Activated T-cell treated with anti-CD3 and anti-CD28 coated beads for 48 hours (primary cell): ENCODE results near the gene STX11.
"Not testable (repeated sequence)": the region's sequence is repeated elsewhere in the genome, so short reads cannot be mapped to it uniquely, and the experiment has no call there.

Experiments
- DNase-seq: peaks from one replicate; pipeline ENCODE4 v3.0.0-alpha.2; 2020; ENCODE audit warnings: low read depth

STX11 gene

DNA sequence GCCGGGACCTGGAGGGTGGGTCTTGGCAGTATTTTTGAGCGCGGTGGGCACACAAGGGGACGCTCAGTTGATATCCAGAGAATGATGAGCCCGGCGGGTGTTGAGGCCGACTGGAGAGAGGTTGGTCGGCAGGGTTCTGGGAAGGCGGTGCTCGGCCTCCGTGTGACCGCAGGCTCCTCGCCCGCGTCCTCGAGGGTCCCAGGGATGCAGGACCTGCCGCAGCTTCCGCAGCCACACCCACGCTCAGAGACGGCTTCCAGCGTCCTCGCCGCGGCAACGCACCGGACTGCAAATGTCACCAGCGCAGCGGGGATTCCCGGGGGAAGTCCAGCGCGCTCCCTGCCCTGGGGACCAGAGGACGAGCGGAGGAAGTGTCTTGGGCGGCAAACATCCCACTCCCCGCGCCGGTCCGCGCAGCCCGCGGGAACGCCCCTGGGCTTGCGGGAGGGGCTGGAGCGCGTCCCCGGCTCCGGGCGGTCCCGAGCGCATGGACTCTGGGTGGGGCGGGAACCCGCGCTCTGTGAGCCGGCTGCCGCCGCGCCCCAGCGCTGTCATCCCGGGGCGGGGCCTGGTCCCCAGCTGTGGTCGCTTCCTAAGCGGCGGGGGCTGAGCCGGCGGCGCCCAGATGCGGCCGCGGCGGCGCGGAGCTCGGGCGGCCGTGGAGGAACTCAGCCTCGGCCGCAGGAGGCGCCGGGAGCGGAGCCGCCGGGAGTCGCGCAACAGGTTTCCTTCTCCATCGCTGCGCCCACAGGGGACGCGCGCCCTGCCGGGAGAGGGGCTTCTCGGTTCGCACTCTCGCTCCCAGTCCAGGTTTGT lies at the start of gene STX11:
STX11 (plus strand) TSS at position 624 of the 816 bp plus-strand sequence. CDS start 36,111 bp downstream, outside the sequence.
- DNase-seq: peak; percentile 80

DNA sequence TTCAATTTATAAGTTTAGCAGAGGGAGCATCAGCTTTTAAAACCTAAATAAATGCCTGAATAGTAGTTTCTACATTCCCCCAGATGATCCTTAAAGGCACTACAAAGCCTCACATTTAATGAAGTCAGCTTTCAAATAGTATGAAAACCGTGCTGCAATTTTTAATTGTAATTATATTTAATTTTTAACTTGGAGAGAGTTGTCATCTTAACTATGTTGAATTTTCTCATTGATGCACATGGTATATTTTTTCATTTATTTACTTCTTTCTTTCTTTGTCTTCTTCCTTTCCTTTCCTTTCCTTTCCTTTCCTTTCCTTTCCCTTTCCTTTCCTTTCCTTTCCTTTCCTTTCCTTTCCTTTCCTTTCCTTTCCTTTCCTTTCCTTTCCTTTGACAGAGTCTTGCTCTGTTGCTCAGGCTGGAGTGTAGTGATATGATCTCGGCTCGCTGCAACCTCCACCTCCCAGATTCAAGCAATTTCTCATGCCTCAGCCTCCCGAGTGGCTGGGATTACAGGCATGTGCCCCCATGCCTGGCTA lies 47.2 kb upstream of the STX11 start:
- no peak for DNase-seq

DNA sequence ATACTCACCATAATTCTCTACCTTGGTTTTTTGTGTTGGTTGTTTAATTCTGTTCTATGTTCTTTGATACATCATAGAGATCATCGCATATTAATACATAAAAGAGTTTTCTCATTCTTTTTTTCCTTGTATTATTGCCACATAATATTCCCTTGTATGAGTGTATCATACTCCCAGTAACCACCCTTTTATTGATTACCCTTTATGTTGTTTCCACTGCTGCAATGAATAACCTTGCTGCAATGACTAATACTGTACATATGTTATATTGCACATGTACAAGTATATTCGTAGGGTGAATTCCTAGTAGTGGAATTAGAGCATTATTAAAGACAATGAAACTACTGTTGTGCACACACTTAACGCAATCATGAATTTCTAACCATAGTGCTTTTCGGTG lies 45.8 kb upstream of the STX11 start:
- no peak for DNase-seq

DNA sequence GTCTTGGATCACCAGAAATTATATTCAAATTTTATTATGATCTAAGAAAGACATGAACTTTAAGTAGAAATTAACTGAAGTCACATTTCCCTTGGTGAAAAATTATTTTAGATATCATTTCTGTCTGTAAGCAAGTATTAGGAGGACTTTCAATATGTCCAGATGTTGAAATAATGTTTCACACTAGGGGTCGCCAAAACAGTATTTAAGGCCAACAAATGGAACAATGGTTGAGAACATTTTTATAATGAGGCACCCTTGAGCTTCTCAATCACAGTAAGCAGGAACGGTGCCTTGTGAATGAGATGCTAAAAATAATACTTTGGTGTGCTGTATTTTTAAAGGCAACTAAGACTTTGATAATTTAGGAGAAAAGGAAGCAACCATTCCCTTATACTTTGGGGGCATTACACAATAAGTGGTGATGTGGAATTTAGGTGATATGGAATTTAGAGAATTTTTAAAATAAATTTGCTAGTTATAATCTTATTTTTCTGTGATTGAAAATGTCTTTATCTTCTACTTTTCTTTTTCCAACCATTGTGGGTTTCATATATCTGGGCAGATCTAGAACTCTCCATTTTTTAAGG lies 45.3 kb upstream of the STX11 start:
- DNase-seq: no peak

DNA sequence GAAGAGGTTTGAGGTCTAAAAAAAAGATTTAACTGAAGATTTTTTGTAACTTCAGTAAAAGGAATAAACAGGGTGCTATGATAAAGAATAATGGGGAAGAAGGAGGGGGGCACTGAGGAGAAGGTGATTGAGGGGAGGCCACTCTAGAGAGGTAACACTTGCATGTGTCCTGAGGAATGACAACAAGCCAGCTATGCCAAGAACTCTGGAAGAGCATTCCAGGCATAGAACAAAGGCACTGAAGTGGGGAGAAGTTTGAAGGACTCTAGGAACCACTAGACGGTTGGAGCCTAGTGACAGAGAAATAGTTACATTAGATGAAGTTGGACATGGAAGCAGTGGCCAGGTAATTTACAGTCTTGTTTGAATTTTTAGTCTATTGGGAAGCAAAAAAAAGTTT lies 44.1 kb upstream of the STX11 start:
- no peak for DNase-seq

DNA sequence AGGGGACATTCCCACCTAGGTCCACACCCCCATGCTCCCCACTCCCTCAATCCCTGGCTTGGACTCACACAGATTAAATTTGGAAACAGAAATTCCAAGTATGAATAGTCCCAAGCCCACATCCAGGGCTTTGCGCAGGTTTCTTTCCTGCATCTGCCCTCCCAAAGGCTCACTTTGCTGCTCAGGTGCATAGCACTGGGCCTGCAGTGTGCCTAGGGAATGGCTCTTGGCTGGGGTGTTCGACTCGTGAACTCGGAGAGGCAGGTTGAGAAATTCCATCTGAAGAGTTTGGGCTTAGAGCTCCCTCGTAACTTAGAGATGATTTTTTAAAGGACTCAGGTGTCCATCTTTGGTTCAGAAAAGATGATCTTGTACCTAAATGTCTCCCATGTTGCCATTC lies 40.1 kb upstream of the STX11 start:
- DNase-seq: no peak

DNA sequence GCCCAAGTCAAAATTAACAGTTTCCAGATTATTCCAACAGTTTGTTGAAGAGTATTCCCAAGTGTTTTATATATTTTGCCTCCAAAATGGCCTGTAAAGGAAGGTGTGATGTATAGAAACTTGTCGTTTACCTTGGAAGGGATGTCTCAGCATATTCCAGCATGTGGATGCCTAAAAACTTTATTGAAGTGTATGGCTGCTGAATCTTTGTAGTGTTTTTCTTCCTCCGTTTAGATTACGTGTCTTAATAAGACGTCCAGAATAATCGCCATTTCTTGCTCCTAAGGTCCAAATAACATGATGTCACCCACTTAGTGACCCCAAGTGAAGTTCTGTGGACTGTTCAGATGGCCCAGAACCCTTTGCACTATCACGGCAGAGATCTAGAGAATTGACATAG lies 37.0 kb upstream of the STX11 start:
- no peak for DNase-seq

DNA sequence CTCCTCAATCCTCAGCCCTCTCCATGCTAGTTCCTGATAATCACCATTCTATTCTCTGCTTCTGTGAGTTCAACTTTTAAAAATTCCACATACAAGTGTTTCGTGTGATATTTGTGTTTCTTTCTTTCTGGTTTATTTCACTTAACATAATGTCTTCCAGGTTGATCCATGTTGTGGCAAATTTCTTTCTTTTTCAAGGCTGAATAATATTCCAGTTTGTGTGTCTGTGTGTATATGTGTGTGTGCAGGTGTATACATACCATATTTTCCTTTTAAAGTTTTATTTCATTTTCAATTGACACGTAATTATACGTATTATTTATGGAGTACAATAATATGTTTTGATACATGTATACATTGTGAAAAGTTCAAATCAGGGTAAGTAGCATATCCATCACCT lies 35.1 kb upstream of the STX11 start:
- no peak for DNase-seq

DNA sequence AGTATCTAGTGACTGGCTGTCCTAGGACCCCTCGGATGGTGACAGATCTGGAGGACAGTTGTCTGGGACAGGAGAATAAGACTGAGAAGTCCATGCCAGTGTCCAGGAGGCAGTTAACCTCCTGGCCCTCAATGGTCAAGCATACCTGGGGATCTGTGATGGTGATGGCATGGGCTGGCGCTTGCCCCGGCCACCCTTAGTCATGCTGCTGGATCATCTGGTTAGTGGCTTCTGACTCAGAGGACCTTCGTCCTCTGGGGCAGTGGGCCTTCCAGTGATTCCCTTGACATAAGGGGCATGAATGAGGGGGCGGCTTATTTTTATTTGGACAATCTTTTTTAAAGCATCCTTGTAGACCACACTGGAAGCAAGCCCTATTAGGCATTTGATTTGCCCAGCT lies 30.9 kb upstream of the STX11 start:
- no peak for DNase-seq

DNA sequence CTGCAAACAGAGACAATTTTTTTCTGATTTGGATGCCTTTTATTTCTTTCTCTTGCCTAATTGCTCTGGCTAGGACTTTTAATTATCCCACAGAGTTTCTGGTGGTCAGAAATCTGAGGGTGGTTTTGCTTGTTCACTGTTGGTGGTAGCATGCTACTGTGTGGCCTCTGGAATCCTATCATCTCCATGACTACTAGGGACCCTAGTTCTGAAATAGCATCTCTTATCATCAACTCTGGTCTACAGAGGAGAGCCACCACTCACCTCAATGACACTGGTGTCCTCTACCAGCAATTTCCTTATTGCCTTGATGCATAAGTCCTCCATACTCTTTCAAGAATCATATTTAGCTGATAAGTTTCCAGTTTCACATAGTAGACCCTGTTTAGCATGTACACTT lies 27.5 kb upstream of the STX11 start:
- DNase-seq: no peak

DNA sequence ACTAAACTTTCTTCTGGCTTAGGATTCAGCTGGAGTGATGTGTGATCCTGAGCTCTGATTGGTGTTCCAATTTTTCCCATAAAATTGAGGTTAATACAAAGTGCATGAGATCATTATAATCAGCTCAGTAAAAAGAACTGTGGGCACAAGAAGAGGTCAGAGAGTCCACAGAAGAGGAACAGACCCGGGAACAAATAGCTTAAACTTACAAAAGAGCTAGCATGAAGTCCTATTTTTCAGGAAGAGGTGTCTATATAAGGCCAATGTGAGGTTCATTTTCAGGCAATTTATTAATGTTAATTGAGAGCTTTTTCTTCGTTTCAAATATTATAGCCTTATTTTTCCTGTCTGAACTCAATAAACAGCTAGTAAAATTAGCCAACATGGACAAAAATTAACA lies 26.9 kb upstream of the STX11 start:
- DNase-seq: no peak

DNA sequence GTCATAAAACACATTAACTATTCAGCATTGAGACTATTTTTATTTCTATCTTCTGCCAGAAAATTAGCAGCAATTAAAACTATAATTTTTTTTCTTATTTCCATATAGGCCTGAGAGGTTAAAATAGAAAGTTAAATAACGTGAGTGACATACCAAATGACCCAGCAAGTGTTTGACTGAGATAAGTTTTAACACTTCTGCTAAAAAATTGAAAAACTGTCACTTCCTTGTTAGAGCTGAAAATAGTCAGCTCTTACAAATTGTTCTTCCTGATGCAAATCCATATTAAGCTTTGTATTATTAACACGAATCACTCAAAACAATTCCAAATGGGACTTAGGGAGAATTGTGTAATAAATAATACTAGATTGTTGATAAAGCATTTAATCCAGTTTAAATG lies 26.5 kb upstream of the STX11 start:
- no peak for DNase-seq

DNA sequence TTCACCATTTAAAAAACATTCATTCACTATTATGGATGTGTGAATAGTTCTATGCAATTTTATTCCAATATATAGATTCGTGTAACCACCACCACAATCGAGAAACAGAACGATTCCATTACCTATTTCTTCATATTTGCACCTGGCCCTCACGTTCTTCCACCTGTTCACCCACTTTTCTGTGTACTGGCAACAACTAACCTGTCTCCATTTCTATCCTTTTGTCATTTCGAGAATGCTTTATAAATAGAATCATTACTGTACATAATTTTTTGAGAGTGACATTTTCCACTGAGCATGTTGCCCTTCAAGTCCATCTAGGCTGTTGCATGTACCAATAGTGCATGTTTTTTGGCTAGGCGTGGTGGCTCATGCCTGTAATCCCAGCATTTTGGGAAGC lies 23.2 kb upstream of the STX11 start:
- no peak for DNase-seq

DNA sequence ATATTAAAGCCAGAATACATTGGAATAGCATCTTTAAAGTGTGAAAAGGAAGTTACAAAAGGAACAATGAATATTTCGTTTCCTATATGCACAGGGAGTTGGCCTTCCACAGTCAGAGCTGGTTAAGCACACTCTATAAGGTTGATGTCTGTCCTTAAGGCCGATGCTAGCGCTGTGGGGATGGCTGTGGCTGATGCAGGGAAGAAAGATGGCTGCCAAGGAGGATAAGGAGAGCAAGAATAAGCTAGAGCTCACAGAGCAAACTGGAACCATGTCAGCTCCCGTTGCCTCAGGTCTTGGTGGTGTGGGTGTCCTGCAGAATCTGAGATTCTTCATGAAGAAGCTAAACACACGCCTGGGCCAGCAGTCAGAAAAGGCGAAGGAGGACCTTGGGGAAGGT lies 20.8 kb upstream of the STX11 start:
- no peak for DNase-seq

DNA sequence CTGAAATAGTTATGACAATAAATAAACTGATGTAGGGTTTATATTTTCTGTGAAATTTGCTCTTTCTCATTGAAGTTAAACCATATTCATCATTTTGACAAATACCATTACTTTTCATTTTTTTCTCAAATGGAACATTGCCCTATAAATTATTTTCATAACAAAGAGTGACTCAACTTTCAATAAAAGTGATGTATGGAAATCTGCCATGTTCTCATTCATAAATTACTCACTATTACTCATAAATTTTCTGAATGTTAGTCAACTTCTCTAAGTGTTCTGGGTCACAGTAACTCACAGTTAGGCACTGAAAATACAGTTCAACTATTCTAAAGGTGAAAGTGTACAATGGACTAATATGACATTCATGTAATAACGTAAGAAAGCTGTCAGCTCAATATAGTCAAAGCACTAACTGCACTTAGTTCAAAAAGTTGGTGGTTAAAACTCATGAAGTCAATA lies 19.0 kb upstream of the STX11 start:
- DNase-seq: no peak

DNA sequence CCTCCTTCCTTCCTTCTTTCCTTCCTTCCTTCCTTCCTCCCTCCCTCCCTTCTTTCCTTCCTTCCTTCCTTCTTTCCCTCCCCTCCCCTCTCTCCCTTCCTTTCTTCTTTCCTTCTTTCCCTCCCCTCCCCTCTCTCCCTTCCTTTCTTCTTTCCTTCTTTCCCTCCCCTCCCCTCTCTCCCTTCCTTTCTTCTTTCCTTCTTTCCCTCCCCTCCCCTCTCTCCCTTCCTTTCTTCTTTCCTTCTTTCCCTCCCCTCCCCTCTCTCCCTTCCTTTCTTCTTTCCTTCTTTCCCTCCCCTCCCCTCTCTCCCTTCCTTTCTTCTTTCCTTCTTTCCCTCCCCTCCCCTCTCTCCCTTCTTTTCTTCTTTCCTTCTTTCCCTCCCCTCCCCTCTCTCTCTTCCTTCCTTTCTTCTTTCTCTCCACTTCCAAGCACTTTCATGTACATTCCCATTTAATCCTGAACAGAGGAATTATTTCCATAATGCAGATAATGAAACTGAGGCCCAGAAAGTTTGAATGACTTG lies 18.1 kb upstream of the STX11 start:
- DNase-seq: not testable (repeated sequence)

DNA sequence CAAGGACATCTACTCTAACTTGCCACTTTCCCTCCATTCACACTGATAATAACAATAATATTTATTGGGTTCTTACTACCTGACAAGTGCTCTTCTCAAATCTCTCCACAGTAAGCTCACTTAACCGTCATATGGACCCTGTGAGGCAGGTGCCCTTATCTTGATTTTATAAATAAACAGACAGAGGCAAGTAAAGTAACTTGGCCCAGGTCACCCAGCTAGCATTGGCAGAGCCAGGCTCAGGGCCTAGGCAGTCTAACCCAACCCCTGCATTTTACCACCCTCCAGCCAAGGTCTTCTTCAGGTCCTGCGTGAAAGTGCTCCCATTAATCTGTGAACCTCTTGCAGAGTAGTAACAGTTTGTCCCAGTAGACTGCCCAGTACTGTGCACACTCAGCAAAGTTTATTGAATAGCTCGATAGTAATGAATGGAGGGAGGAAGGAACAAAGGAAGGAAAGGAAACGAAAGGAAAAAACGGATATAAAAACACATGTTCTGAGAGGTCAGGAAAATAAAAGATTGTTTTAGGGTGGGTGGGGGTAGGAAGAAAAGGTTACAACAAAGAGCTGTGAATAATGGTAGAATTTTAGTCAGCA lies 17.0 kb upstream of the STX11 start:
- no peak for DNase-seq

DNA sequence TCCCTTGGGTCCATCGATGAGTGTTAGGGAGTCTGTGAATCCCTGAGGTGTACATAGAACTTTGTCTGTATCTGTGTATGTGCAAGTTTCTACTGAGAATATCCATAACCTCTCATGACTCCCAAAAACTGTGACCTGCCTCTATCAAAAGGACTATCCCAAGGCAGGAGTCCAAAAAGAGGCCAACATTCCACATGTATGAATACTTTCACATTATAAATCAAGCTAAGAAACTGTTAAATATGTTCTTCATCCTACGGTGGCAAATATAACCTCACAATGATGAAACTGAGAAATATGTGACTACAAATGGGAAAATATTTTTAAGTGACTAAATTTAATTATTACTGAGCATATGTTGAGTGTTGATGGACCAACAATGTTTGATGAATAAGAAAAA lies 16.1 kb upstream of the STX11 start:
- no peak for DNase-seq

DNA sequence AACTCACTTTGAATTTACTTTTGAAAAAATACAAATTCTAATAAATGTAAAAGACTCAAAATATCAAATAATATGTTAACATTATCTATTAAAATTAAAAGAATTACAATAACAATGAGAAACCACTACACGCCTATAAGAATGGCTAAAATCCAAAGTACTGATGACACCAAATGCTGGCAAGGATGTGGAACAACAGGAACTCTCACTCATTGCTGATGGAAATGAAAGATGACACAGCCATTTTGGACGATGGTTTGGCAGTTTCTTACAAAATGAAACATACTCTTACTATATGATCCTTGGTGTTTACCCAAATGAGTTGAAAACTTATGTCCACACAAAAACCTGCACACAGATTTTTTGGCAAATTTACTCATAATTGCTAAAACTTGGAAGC lies 15.6 kb upstream of the STX11 start:
- DNase-seq: no peak

DNA sequence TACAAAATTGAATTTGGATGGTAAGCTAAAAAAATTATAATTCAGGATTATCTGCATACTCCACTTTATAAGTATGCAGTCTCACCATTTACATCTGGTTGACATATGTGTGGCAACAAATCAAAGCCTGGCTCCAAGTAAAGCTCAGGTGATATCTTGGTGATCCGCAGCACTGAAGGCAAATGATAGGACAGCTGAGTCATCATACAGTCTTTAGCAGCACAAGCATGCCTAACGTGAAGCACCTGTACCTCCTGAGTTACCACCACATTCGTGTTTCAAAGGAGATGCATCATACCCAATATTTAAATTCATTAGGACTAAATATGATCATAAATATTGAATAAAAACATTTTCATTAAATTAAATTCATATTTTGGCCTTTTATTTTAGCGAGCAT lies 11.8 kb upstream of the STX11 start:
- DNase-seq: no peak

DNA sequence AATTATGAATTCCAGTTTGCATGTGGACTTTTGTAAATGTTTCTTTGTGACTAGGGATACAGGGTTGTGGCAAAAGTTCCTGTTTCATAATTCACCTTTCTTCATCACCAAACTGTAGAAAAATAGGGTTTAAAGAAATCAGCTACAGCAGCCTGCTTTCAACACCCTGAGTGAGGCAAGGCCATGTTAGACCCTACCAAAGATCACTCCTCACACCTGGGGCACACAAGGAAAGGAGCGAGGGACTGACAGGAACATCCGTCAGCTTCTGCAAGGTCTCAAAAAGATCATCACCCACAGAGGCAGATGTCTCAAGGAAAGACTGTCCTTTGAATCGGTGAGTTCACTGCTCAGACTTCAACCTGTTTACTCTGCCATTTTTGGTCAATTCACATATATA lies 10.5 kb upstream of the STX11 start:
- DNase-seq: no peak

DNA sequence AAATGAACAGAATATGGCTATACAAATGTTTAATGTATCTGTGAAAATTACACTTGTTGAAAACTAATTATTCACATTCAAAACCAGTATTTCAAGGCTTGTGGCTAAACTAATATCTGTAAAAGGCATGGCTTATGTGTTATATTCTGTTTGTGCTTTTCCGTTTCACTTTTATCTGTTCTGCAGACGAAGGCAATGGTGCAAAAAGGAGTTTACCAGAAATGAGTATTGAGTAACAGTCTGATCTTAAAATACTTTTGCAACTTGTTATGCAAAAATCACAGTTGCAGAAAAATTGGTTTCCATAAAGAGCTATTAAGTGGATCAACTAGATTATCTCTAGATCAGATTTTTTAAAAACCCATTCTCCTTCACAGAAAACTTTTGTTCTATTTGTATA lies 9.4 kb upstream of the STX11 start:
- no peak for DNase-seq

DNA sequence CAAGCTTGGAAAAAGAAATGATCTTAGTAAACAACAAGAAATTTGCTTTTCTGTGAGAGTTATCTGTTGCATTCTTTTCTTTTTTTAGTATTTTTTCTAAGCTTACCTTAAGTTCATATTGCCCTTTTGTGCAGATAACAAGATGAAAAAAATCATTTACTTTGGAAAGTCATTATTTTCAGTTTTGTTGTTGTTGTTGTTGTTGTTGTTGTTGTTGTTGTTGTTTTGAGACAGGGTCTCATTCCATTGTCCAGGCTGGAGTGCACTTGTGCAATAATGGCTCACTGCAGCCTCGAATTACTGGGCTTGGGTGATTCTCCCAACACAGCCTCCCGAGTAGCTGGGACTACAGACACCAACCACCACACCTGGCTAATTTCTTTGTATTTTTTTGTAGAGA lies 8.8 kb upstream of the STX11 start:
- no peak for DNase-seq
